ENCODE results near the gene LHX3. TPM values are rescaled to one million over a fixed set of nuclear protein-coding genes. Genes with fewer than 3 reads are reported as not detected.

Gene LHX3
- total and polyA plus RNA-seq, 2 of the 8 experiments (the other 6 are each of a cell fraction or from before 2014, with no cell fraction given) = 0.02 TPM; not detected in 1

DNA sequence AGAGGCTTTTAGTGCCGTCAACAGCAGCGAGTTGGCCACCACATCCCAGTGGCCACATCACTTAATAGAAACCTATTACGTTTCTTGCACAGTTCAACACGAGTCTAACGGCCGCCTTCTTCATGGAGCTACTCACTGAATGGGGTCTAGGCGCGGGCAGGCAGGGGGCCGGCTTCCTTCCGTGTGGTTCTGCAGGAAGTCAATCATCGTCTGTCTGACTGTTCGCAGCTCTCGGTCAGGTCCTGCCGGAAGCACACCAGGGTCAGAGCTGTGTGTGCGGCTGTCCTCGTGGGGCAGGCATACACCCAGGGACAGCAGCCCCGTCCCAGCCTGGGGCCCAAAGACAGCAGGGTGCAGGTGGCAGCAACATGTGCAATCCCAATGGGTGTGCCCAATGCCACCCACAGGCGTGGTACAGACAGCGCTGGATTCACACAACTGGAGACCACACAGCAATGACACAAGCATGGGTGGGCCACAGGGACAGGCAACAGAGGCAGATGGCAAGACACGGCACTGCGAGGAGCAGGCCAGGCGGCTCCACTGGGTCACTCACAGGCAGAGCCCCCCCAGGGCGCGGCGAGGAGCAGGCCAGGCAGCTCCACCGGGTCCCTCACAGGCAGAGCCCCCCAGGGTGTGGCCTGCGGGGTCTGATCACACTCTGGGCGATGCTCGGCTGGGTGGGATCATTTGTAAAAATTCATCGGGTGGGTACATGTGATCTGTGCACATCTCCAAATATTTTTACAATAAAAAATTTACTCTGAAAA lies 19.1 kb upstream of the LHX3 start (continued):
- TF ChIP-seq, protein P1, sequence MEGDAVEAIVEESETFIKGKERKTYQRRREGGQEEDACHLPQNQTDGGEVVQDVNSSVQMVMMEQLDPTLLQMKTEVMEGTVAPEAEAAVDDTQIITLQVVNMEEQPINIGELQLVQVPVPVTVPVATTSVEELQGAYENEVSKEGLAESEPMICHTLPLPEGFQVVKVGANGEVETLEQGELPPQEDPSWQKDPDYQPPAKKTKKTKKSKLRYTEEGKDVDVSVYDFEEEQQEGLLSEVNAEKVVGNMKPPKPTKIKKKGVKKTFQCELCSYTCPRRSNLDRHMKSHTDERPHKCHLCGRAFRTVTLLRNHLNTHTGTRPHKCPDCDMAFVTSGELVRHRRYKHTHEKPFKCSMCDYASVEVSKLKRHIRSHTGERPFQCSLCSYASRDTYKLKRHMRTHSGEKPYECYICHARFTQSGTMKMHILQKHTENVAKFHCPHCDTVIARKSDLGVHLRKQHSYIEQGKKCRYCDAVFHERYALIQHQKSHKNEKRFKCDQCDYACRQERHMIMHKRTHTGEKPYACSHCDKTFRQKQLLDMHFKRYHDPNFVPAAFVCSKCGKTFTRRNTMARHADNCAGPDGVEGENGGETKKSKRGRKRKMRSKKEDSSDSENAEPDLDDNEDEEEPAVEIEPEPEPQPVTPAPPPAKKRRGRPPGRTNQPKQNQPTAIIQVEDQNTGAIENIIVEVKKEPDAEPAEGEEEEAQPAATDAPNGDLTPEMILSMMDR (IDR thresholded peaks at IDR 0.05; ENCODE audit: control extremely low read depth in 1 of 3, insufficient read depth in 1 of 3, low read depth in 1 of 3, low read length in 3 of 3) = no peak
- TF ChIP-seq POLR2A (IDR thresholded peaks at IDR 0.05; ENCODE audit: control extremely low read depth in 1 of 2, low read depth in 2 of 2, low read length in 2 of 2) (no peak), ZNF274 (IDR thresholded peaks at IDR 0.05; ENCODE audit: borderline replicate concordance, extremely low read depth, low read length) (no peak), POU5F1 (IDR thresholded peaks at IDR 0.05; ENCODE audit: low read depth, low read length) (no peak), TBP (IDR thresholded peaks at IDR 0.05; ENCODE audit: low read depth, low read length) (no peak), CHD1 (IDR thresholded peaks at IDR 0.05; ENCODE audit: low read depth, low read length) (no peak), SIN3A (conservative IDR thresholded peaks at IDR 0.05 in 1 of 2, IDR thresholded peaks at IDR 0.05 in 1 of 2; ENCODE audit: low read depth in 1 of 2, low read length in 2 of 2) (no peak), NANOG (IDR thresholded peaks at IDR 0.05; ENCODE audit: insufficient read depth, low read depth, low read length, poor library complexity, severe bottlenecking) (no peak)

Data from H1 (cell line).